Ishikawa (cell line): ENCODE data around the gene PTPRD.

Experiments used
- EP300 ChIP-seq: IDR thresholded peaks from 2 replicates; pipeline ENCODE4 v1.6.1; 2012; ENCODE audit warnings: borderline replicate concordance
- FOXM1 ChIP-seq: IDR thresholded peaks from 2 replicates; pipeline ENCODE4 v1.6.1; 2012; ENCODE audit warnings: low read depth, borderline replicate concordance
- NFIC ChIP-seq: IDR thresholded peaks from 2 replicates; pipeline ENCODE4 v1.6.1; 2012
- RAD21 ChIP-seq: IDR thresholded peaks from 2 replicates; pipeline ENCODE4 v1.6.1; 2012; ENCODE audit warnings: low read depth
- TAF1 ChIP-seq: IDR thresholded peaks from 2 replicates; pipeline ENCODE4 v1.6.1; 2012; ENCODE audit warnings: low read depth, mild to moderate bottlenecking
- TF ChIP-seq, protein P1 (sequence below): IDR thresholded peaks from 2 replicates; pipeline ENCODE4 v1.6.1; 2012

DNA sequence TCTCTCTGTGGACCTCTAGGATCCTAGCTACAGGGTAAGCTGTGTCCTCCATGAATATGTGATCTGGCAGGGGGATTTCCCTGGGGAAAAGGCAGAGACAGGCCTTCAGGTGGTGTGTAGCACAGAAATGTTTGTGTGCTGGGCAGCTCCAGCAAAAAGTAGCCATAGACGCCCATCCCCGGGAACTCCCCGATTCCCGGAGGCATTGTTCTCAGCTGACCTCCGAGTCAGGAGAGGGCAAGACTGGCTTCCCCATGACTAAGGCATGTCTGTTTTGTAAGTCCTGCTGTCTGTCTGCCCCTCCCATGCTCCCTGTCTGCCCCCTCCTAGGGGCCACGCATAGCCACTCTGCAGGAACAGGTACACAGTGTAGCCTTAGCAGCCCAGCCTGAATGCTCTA is 834.5 kb downstream of the PTPRD start:
- TF ChIP-seq EP300 (no peak), NFIC (no peak), FOXM1 (no peak), TAF1 (no peak), RAD21 (no peak)
- TF ChIP-seq, protein P1, sequence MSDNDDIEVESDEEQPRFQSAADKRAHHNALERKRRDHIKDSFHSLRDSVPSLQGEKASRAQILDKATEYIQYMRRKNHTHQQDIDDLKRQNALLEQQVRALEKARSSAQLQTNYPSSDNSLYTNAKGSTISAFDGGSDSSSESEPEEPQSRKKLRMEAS, result no peak
